Pancreas (tissue), 10 donors: Measurements from ENCODE around the gene CLK2. TPM values are rescaled to one million over a fixed set of nuclear protein-coding genes. Genes with fewer than 3 reads are reported as not detected.

Source experiments
- ATAC-seq, 4 donors: fragments of 200-7000 bp; cut with Tn5 transposase; one replicate each; pipeline versions ENCODE4 v1.8.0 to v1.9.1; 2020; ENCODE audit warnings: mild to moderate bottlenecking in 4 of 4, moderate library complexity in 4 of 4
- DNase-seq, 6 donors: peaks; one replicate each; pipeline ENCODE4 v3.0.0-alpha.2; 2020
- FAIRE-seq: peaks from 2 replicates; lab custom pipeline; 2012; peaks lifted over from hg19 to GRCh38; lab: Jason Lieb, UNC
- H3K27ac ChIP-seq, 4 donors: fragments of 200-600 bp; sonication (generic); 1 replicate in 3 of 4; 2 replicates in 1 of 4; pipeline versions ENCODE4 v1.5.0 to v1.8.0; 2020
- H3K27me3 ChIP-seq, 4 donors: fragments of 200-600 bp; one replicate each; pipeline ENCODE4 v1.8.0; 2021
- H3K36me3 ChIP-seq, 3 donors: fragments of 200-600 bp; sonication (generic) in 1 of 3; one replicate each; pipeline versions ENCODE4 v1.5.0 to v1.8.0; 2020 to 2021
- H3K4me1 ChIP-seq, 3 donors: fragments of 200-600 bp; one replicate each; pipeline ENCODE4 v1.8.0; 2021
- H3K4me3 ChIP-seq, 4 donors: fragments of 200-600 bp; sonication (generic) in 2 of 4; one replicate each; pipeline versions ENCODE4 v1.5.0 to v1.8.0; 2020 to 2021
- H3K9me3 ChIP-seq, 4 donors: fragments of 200-600 bp; one replicate each; pipeline ENCODE4 v1.8.0; 2021
- WGBS, 2 donors: extraction: QIAGEN DNeasy Blood & Tissue Kit; methylation state at CpG; one replicate each; pipeline ENCODE4 v1.1.7; 2013; 5-methylcytosine and 5-hydroxymethylcytosine counted together
- intact Hi-C, 3 donors: fragments of 100-400 bp; cut with DNase I; formaldehyde crosslinking; loops; one replicate each; pipeline versions ENCODE4 v1.11.1 to v1.14.2; 2022
- polyA plus RNA-seq, 2 donors: library from polyadenylated mRNA; stranded (reverse); fragments of 200-250 nt; gene quantifications; one replicate each; pipeline ENCODE4 v1.2.3, GENCODE V29; 2013
- total RNA-seq, 6 donors: library from RNA; stranded (reverse); fragmentation: NEBNext Ultra II Directional in 4 of 6; extraction: Animal tissue kit (Norgen Biotek cat#: 25700) in 4 of 6; gene quantifications; one replicate each; pipeline versions ENCODE4 v1.2.1 to v1.2.4, GENCODE V29; 2021 to 2023
- TF ChIP-seq, protein P1 (sequence below), 4 donors: fragments of 200-600 bp; sonication (generic) in 3 of 4; IDR thresholded peaks; one replicate each; pipeline versions ENCODE4 v1.5.0 to v1.8.0; 2021; ENCODE audit warnings: antibody characterized with exemption in 4 of 4
- donor health status: healthy with polysubstance abuse.
- donor health status: DM: no; HTN: no; CAD: no; lungs with moderate emphysema.
- donor health status: DM: no; HTN: no; CAD: no.
- donor health status: control.
- donor health status: control.
- donor health status: Bipolar disorder and iron deficiency.
- donor health status: DM: yes; HTN: yes; CAD: no.
- donor health status: DM: no; HTN: no; CAD: no.
- donor health status: DM: no; HTN: no; CAD: no.
- donor health status: DM: yes; HTN: yes; CAD: no.

CLK2 gene
- total and polyA plus RNA-seq, 8 donors, result 15.7 to 89.4 (median 21.6) TPM

- Histone ChIP-seq H3K27ac (no peak overlapping the region), H3K4me1 (peaks cover 0 to 14% (median 7%) of the 10 kb centered on the region in 3 donors), H3K9me3 (no peaks in the 10 kb centered on the region), H3K4me3 (no peak overlapping the region), H3K27me3 (no peaks in the 10 kb centered on the region), H3K36me3 (peaks cover 0 to 12% (median 10%) of the 10 kb centered on the region in 3 donors)
- intact Hi-C loops, result no loop called here
- ATAC-seq (no peak), FAIRE-seq (no peak), DNase-seq (no peak)
- TF ChIP-seq, protein P1, sequence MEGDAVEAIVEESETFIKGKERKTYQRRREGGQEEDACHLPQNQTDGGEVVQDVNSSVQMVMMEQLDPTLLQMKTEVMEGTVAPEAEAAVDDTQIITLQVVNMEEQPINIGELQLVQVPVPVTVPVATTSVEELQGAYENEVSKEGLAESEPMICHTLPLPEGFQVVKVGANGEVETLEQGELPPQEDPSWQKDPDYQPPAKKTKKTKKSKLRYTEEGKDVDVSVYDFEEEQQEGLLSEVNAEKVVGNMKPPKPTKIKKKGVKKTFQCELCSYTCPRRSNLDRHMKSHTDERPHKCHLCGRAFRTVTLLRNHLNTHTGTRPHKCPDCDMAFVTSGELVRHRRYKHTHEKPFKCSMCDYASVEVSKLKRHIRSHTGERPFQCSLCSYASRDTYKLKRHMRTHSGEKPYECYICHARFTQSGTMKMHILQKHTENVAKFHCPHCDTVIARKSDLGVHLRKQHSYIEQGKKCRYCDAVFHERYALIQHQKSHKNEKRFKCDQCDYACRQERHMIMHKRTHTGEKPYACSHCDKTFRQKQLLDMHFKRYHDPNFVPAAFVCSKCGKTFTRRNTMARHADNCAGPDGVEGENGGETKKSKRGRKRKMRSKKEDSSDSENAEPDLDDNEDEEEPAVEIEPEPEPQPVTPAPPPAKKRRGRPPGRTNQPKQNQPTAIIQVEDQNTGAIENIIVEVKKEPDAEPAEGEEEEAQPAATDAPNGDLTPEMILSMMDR (IDR thresholded peaks at IDR 0.05), result no peak
- 88 to 90% methylated on average over 5 of the region's 5 CpGs for whole genome bisulfite sequencing, 2 donors
Measured at GRCh38 chr1:155260276-155260675, 13.0 kb downstream of the CLK2 start.

DNA sequence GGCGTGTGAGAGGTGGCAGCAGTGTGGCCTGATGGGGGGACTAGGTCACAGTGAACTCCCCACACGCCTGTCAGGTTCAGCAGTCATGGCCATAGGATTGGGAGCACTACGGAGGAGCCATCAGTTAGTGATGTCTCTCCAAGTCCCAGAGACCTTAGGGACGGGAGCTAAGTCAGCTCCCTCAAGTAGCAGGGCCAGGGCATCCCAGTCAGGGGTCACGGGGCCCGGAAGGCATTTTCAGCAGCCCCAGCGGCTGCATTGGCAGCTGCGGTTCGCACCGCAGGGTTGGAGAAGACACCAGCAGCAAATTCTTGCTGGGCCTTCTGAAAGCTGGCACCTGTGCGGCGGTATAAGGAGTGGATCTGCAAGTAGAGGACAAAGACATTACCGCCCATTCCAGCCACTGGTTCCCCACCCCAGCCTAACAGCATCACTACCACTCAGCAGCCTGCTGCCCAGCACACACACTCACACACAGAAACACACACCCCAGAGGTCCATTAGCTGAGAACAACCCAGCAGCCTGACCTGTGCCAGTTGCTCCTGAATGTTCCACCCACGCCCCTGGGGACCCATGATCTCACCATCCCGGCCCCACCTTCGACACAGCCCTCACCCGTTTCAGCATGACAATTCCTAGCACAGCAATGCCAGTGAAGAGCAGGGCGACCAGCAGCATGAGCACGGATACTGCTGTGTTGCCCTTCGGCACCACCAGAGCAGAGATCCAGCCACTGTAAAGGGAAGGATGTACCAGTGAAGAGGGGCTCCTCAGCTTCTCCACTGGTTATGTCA, 17.0 kb downstream of the CLK2 start:
- ATAC-seq, result peak in 1 of 4 donors; percentile 1
- Histone ChIP-seq H3K4me1 (peaks cover 0 to 19% (median 4%) of the 10 kb centered on the region in 3 donors), H3K27me3 (no peaks in the 10 kb centered on the region), H3K27ac (peak overlapping the region in 3 of 4 donors; percentile 75 to 91 (median 86)), H3K36me3 (no peaks in the 10 kb centered on the region), H3K9me3 (no peaks in the 10 kb centered on the region), H3K4me3 (peak overlapping the region in 1 of 4 donors; percentile 87)
- intact Hi-C loops, result loop anchor here in 2 of 3 donors (10.0 kb wide), 2 partner anchors 69 to 339 kb away; partner anchors contain the start of gene RUSC1 (in 1 of the 2)
- no peak for DNase-seq
- FAIRE-seq, result no peak
- 83 to 85% methylated on average over 20 of the region's 20 CpGs for WGBS, 2 donors
- TF ChIP-seq, protein P1 (IDR thresholded peaks at IDR 0.05), result no peak

DNA sequence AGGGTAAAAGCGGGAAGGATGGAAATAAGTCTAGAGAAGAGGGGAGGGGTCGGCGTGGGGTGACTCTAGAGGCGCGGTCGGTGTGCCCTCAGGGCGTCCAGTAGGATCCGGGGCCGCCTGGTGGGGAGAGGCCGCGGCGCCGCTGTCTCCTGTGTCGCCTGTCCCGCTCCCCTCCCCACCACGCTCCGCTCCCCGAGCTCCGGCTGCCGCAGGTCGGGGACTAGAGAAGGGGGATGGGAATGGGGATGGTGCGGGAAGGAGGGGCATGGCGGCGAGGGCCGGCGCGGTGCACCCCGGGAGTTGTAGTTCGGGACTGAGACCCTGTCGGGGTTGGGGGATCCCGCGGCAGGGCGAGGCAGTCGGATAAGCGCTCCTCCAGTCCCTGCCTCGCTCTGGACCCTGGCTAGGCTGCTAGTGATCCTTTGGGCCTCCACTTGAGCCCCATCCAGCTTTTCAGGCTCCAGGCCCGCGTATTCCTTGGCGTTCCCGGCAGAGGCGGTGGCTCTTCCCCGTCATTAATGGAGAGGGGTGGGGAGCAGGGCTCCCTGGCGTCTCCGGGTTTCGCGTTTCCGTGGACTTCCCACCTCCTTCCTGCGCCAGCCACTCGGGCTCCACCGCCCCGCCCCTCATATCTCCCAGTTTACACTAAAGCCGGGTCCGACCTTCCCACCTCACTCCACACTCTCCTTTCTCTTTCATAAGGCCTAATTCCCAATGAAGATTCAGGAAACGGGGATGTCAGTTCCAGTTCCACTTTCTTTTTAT, 17.9 kb downstream of the CLK2 start, which contains the start of gene ENTREP3:
Gene ENTREP3, minus strand, starts transcription at position 241 of the 765 bp plus-strand sequence. CDS start 606 bp downstream, outside the sequence.
- peak within 1 kb of the TSS; percentile 73 to 91 (median 80) for H3K27ac ChIP-seq
- peak within 1 kb of the TSS; percentile 69 to 87 (median 78) for H3K4me3 ChIP-seq
- WGBS, 2 donors, result 2 to 4% methylated on average over 29 to 54 of the region's 54 CpGs
- H3K27me3 ChIP-seq, result no peaks in the 10 kb centered on the region
- no peaks in the 10 kb centered on the region for H3K9me3 ChIP-seq
- intact Hi-C loops, result loop anchor here in 2 of 3 donors (10.0 kb wide), 2 partner anchors 69 to 339 kb away; partner anchors contain the start of gene RUSC1 (in 1 of the 2)
- H3K4me1 ChIP-seq, result peaks cover 0 to 14% (median 0%) of the 10 kb centered on the region in 3 donors
- DNase-seq (peak; percentile 80 to 93 (median 88)), FAIRE-seq (no peak), ATAC-seq (peak; percentile 86 to 93 (median 91))
- TF ChIP-seq, protein P1 (IDR thresholded peaks at IDR 0.05), result no peak
- H3K36me3 ChIP-seq, result no peaks in the 10 kb centered on the region

DNA sequence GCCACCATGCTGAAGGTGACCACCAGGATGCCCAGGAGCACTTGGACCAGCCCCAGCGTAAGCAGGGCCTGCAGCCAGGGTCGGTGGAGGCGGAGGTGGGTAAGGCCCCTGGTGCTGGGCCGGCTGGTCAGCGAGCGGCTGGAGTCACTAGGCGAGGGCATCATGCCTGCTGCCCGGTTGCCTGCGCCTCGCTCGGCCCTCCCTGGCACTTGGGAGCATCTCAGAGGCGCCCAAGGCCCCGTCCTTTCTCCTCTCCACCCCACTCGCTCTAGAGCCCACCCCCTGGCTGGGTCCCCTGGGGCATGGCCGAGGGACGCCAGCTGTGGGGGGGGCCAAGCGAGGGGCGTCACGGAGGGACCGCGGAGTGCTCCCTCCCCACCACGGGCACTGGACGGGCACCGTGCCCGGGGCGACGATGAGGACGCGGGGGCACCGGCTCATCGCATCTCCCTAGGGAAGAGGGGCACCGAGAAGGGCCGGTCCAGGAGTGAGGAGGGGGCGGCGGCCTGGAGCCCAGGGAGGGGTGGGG, 18.5 kb downstream of the CLK2 start:
- ATAC-seq (peak; percentile 2 to 11 (median 8)), DNase-seq (peak in 3 of 6 donors; percentile 65 to 81 (median 68)), FAIRE-seq (no peak)
- Histone ChIP-seq H3K9me3 (no peaks in the 10 kb centered on the region), H3K27ac (peak overlapping the region; percentile 73 to 91 (median 80)), H3K4me3 (peak overlapping the region; percentile 69 to 87 (median 78)), H3K36me3 (no peaks in the 10 kb centered on the region), H3K27me3 (no peaks in the 10 kb centered on the region), H3K4me1 (peaks cover 0 to 16% (median 0%) of the 10 kb centered on the region in 3 donors)
- intact Hi-C loops, result loop anchor here in 2 of 3 donors (5.0 to 10.0 kb wide), 4 partner anchors 68 to 340 kb away; partner anchors contain the start of gene RUSC1 (in 2 of the 2)
- WGBS, 2 donors, result 4 to 5% methylated on average over 16 to 35 of the region's 35 CpGs
- TF ChIP-seq, protein P1 (IDR thresholded peaks at IDR 0.05), result no peak
